SK-N-MC (cell line): ENCODE results near the gene NPIPB2.

Source experiments
- EZH2 ChIP-seq: fragments of 200-600 bp; sonication (generic); IDR thresholded peaks from one replicate; pipeline ENCODE4 v1.6.1; 2017; ENCODE audit warnings: antibody characterized with exemption
- FOXP2 ChIP-seq: optimal IDR thresholded peaks from 2 replicates; pipeline ENCODE3; 2011; ENCODE audit warnings: mild to moderate bottlenecking, moderate library complexity; ENCODE audit not compliant: insufficient read depth; ENCODE audit errors: extremely low read length, control extremely low read depth
- POLR2AphosphoS5 ChIP-seq: IDR thresholded peaks from 2 replicates; pipeline ENCODE4 v1.6.1; 2012; ENCODE audit warnings: mild to moderate bottlenecking, low read depth, low read length, borderline replicate concordance

DNA sequence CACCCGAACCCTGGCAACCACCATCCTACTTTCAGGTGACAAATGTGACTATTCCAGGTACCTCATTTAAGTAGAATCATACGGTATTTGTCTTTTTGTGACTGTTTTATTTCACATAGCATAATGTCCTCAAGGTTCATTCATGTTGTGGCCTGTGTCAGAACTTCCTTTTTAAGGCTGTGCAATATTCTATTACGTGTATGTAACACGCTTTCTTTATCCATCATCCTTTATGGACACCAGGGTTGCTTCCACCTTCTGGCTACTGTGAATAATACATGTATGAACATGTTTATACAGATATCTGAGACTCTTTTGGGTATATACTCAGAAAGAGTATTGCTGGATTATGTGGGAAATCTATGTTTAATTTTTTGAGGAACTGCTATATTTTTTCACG is 61.8 kb downstream of the NPIPB2 start:
- TF ChIP-seq EZH2 (no peak), POLR2AphosphoS5 (no peak), FOXP2 (no peak)
